Right lobe of liver (tissue), 6 donors: ENCODE data around the gene TMEM176A. TPM values are rescaled to one million over a fixed set of nuclear protein-coding genes. Genes with fewer than 3 reads are reported as not detected.

ENCODE experiments used
- ATAC-seq, 4 donors: fragments of 200-7000 bp; cut with Tn5 transposase; one replicate each; pipeline ENCODE4 v1.9.1; 2020; ENCODE audit warnings: mild to moderate bottlenecking in 4 of 4, moderate library complexity in 4 of 4
- DNase-seq, 3 donors: peaks; one replicate each; pipeline ENCODE4 v3.0.0-alpha.2; 2020
- H3K27ac ChIP-seq, 3 donors: fragments of 200-600 bp; one replicate each; pipeline ENCODE4 v1.8.0; 2022
- H3K27me3 ChIP-seq, 2 donors: fragments of 200-600 bp; one replicate each; pipeline ENCODE4 v1.8.0; 2022
- H3K36me3 ChIP-seq, 4 donors: fragments of 200-600 bp; sonication (generic) in 1 of 4; one replicate each; pipeline versions ENCODE4 v1.5.1 to v1.8.0; 2017 to 2022; ENCODE audit warnings: control low read depth in 1 of 4
- H3K4me1 ChIP-seq, 4 donors: fragments of 200-600 bp; sonication (generic) in 1 of 4; one replicate each; pipeline versions ENCODE4 v1.5.1 to v1.8.0; 2017 to 2022; ENCODE audit warnings: control low read depth in 1 of 4
- H3K4me3 ChIP-seq, 3 donors: fragments of 200-600 bp; one replicate each; pipeline ENCODE4 v1.8.0; 2022
- H3K9me3 ChIP-seq, 4 donors: fragments of 200-600 bp; sonication (generic) in 1 of 4; one replicate each; pipeline versions ENCODE4 v1.5.1 to v1.8.0; 2017 to 2022; ENCODE audit warnings: control low read depth in 1 of 4
- CTCF ChIP-seq, 4 donors: fragments of 200-600 bp in 3 of 4; fragments of 450-650 bp in 1 of 4; IDR thresholded peaks; one replicate each; pipeline versions ENCODE4 v1.5.1 to v1.8.0; 2016 to 2022; ENCODE audit warnings: antibody characterized with exemption in 4 of 4, mild to moderate bottlenecking in 2 of 4
- POLR2A ChIP-seq: fragments of 450-650 bp; IDR thresholded peaks from one replicate; pipeline ENCODE4 v1.6.1; 2017; ENCODE audit warnings: antibody characterized with exemption, mild to moderate bottlenecking
- WGBS: methylation state at CpG from one replicate; pipeline ENCODE4 v1.1.6; 2018; ENCODE audit warnings: low coverage, low lambda C conversion rate; ENCODE audit not compliant: insufficient coverage; ENCODE audit errors: missing lambda C conversion rate; 5-methylcytosine and 5-hydroxymethylcytosine counted together
- intact Hi-C, 2 donors: fragments of 100-400 bp; cut with DNase I; formaldehyde crosslinking; loops; one replicate each; pipeline versions ENCODE4 v1.11.2 to v1.14.1; 2022
- total RNA-seq, 6 experiments: library from RNA; depleted of rRNA in 2 of 6; stranded (reverse); fragments of >200 nt in 2 of 6; fragmentation: NEBNext Ultra II Directional in 3 of 6; extraction: Animal tissue kit (Norgen Biotek cat#: 25700) in 3 of 6; gene quantifications; one replicate each; pipeline versions ENCODE4 v1.1.0 to v1.2.4, GENCODE V29; 2016 to 2023
- donor health status: DM: no; HTN: yes; CAD: no.
- donor health status: DM: no; HTN: no; CAD: no.
- donor health status: DM: no; HTN: no; CAD: no.
- donor health status: DM: no; HTN: yes; CAD: no.
- donor health status: DM: no; HTN: yes; CAD: no.

TMEM176A gene
- total RNA-seq, 6 experiments from 2014 or later = 441 to 1,033 (median 702) TPM

GRCh38 chr7:150823484-150824126 is 23.0 kb downstream of the TMEM176A start:
- WGBS = 80% methylated on average over 7 of the region's 10 CpGs
- no peak for TF ChIP-seq CTCF (IDR thresholded peaks at IDR 0.05)
- no peak for TF ChIP-seq POLR2A
- no peaks in the 10 kb centered on the region for H3K9me3 ChIP-seq
- H3K27me3 ChIP-seq = no peaks in the 10 kb centered on the region
- no peaks in the 10 kb centered on the region for H3K36me3 ChIP-seq
- peaks cover 0 to 36% (median 13%) of the 10 kb centered on the region in 4 donors for H3K4me1 ChIP-seq
- intact Hi-C loops = no loop called here
- H3K27ac ChIP-seq = no peak overlapping the region
- H3K4me3 ChIP-seq = no peak overlapping the region
- DNase-seq (no peak), ATAC-seq (no peak)

- TF ChIP-seq POLR2A = no peak
- peak in 3 of 4 donors; percentile 20 to 42 (median 30) for TF ChIP-seq CTCF (IDR thresholded peaks at IDR 0.05)
- peak; percentile 68 to 83 (median 80) for ATAC-seq
- peak; percentile 42 to 73 (median 73) for DNase-seq
- no peaks in the 10 kb centered on the region for H3K27me3 ChIP-seq
- no peak overlapping the region for H3K4me3 ChIP-seq
- intact Hi-C loops = no loop called here
- H3K4me1 ChIP-seq = peaks cover 0 to 36% (median 13%) of the 10 kb centered on the region in 4 donors
- peak overlapping the region in 2 of 3 donors; percentile 51 to 60 for H3K27ac ChIP-seq
- H3K36me3 ChIP-seq = no peaks in the 10 kb centered on the region
- no peaks in the 10 kb centered on the region for H3K9me3 ChIP-seq
- WGBS = no CpG with 5 or more reads among the region's 20 CpGs
Measured at GRCh38 chr7:150824379-150825177, 24.0 kb downstream of the TMEM176A start.

GRCh38 chr7:150826061-150826849 is 25.7 kb downstream of the TMEM176A start:
- 29% methylated on average over 6 of the region's 6 CpGs for WGBS
- H3K4me3 ChIP-seq = peak overlapping the region in 2 of 3 donors; percentile 18 to 31
- DNase-seq (peak; percentile 81 to 97 (median 91)), ATAC-seq (peak; percentile 85 to 96 (median 90))
- H3K36me3 ChIP-seq = no peaks in the 10 kb centered on the region
- H3K27ac ChIP-seq = peak overlapping the region in 2 of 3 donors; percentile 51 to 65
- H3K9me3 ChIP-seq = no peaks in the 10 kb centered on the region
- no peaks in the 10 kb centered on the region for H3K27me3 ChIP-seq
- H3K4me1 ChIP-seq = peaks cover 0 to 42% (median 13%) of the 10 kb centered on the region in 4 donors
- TF ChIP-seq CTCF (IDR thresholded peaks at IDR 0.05) = peak in 1 of 4 donors; percentile 16
- TF ChIP-seq POLR2A = no peak
- intact Hi-C loops = no loop called here

- Histone ChIP-seq H3K9me3 (no peaks in the 10 kb centered on the region), H3K4me1 (peaks cover 0 to 45% (median 11%) of the 10 kb centered on the region in 4 donors), H3K36me3 (no peaks in the 10 kb centered on the region), H3K27me3 (no peaks in the 10 kb centered on the region), H3K4me3 (no peak overlapping the region), H3K27ac (no peak overlapping the region)
- no peak for DNase-seq
- WGBS = 97% methylated on average over 2 of the region's 2 CpGs
- TF ChIP-seq CTCF (IDR thresholded peaks at IDR 0.05) (no peak), POLR2A (no peak)
- ATAC-seq = no peak
- intact Hi-C loops = no loop called here
Measured at GRCh38 chr7:150828384-150828783, 27.8 kb downstream of the TMEM176A start.
